SJCRH30 (cell line): ENCODE data around the gene ZNF491. TPM values are rescaled to one million over a fixed set of nuclear protein-coding genes. Genes with fewer than 3 reads are reported as not detected.
A peak's percentile ranks its signal among the peaks of the same experiment; 100 is the strongest.
"Not testable (repeated sequence)": the region's sequence is repeated elsewhere in the genome, so short reads cannot be mapped to it uniquely, and the experiment has no call there.

Experiments
- DNase-seq, 2 experiments: peaks; one replicate each; pipeline ENCODE4 v3.0.0-alpha.2; 2015 to 2020
- H3K27ac ChIP-seq: fragments of 250-450 bp; sonication (Bioruptor Pico); 2 replicates; pipeline ENCODE4 v1.5.1; 2020; ENCODE audit warnings: mild to moderate bottlenecking, moderate library complexity
- H3K27me3 ChIP-seq: fragments of 250-450 bp; sonication (Bioruptor Pico); 2 replicates; pipeline ENCODE4 v1.5.1; 2020; ENCODE audit warnings: mild to moderate bottlenecking, moderate library complexity
- H3K36me3 ChIP-seq: fragments of 250-450 bp; sonication (Bioruptor Pico); 2 replicates; pipeline ENCODE4 v1.5.1; 2020; ENCODE audit warnings: mild to moderate bottlenecking, moderate library complexity
- H3K4me1 ChIP-seq: fragments of 250-450 bp; sonication (Bioruptor Pico); 2 replicates; pipeline ENCODE4 v1.5.1; 2020; ENCODE audit warnings: mild to moderate bottlenecking, moderate library complexity
- H3K4me3 ChIP-seq: fragments of 250-450 bp; sonication (Bioruptor Pico); 2 replicates; pipeline ENCODE4 v1.5.1; 2020; ENCODE audit warnings: mild to moderate bottlenecking, moderate library complexity
- H3K9me3 ChIP-seq: fragments of 250-450 bp; sonication (Bioruptor Pico); replicated peaks from 2 replicates; pipeline ENCODE4 v1.5.1; 2020; ENCODE audit warnings: mild to moderate bottlenecking, moderate library complexity
- total RNA-seq: library from RNA; depleted of rRNA; stranded (reverse); fragments of >200 nt; shearing (Covaris generic); gene quantifications from 2 replicates; pipeline ENCODE4 v1.2.3, GENCODE V29; 2014; rRNA removed

ZNF491 gene
- total RNA-seq, 1 experiment from 2014 or later: 5.2 TPM

DNA sequence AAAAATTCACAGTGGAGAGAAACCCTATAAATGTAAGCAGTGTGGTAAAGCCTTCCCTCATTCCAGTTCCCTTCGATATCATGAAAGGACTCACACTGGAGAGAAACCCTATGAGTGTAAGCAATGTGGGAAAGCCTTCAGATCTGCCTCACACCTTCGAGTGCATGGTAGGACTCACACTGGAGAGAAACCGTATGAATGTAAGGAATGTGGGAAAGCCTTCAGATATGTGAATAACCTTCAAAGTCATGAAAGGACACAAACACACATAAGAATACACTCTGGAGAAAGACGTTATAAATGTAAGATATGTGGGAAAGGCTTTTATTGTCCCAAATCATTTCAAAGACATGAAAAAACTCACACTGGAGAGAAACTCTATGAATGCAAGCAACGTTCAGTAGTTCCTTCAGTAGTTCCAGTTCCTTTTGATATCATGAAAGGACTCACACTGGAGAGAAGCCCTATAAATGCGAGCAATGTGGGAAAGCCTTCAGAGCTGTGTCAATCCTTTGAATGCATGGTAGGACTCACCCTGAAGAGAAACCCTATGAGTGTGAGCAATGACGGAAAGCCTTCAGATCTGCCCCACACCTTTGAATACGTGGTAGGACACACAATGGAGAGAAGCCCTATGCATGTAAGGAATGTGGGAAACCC lies 34.1 kb downstream of the ZNF491 start:
- Histone ChIP-seq H3K4me1 (no peaks in the 10 kb centered on the region), H3K36me3 (peaks cover 63% of the 10 kb centered on the region), H3K9me3 (peaks cover 41% of the 10 kb centered on the region), H3K27me3 (no peaks in the 10 kb centered on the region), H3K27ac (no peak overlapping the region), H3K4me3 (no peak overlapping the region)
- no peak for DNase-seq

DNA sequence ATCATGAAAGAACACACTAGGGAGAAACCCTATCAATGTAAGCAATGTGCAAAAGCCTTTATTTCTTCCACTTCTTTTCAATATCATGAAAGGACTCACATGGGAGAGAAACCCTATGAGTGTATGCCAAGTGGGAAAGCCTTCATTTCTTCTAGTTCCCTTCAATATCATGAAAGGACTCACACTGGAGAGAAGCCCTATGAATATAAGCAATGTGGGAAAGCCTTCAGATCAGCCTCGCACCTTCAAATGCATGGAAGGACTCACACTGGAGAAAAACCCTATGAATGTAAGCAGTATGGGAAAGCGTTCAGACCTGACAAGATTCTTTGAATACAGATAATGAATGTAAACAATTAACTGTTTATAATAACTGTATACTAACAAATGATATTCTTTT lies 35.2 kb downstream of the ZNF491 start:
- peaks cover 60% of the 10 kb centered on the region for H3K36me3 ChIP-seq
- no peak overlapping the region for H3K27ac ChIP-seq
- no peak for DNase-seq
- H3K4me3 ChIP-seq: no peak overlapping the region
- H3K27me3 ChIP-seq: no peaks in the 10 kb centered on the region
- H3K4me1 ChIP-seq: no peaks in the 10 kb centered on the region
- H3K9me3 ChIP-seq: peaks cover 41% of the 10 kb centered on the region

DNA sequence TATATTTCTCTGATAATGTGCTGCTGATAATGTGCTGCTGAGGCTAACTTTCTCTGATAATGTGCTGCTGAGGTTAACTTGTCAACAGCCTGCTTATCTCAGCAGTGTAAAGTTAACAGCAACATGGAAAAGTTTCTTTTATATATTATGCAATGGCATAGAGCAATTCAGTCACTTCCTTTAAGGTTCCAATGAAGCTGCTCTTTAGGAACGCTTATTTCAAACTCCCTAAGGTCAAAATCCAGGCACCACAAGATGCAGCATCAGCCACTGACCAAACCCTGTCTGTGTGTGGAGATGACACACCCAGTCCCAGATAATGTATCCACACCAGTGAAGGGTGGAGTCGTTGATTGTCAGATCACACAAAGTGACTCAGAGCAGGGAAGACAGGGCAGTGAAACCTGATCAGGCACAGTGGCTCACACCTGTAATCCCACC lies 37.3 kb downstream of the ZNF491 start:
- peaks cover 45% of the 10 kb centered on the region for H3K36me3 ChIP-seq
- not testable (repeated sequence) for H3K4me1 ChIP-seq, H3K27me3 ChIP-seq, H3K4me3 ChIP-seq, DNase-seq, H3K27ac ChIP-seq
- H3K9me3 ChIP-seq: peaks cover 37% of the 10 kb centered on the region

DNA sequence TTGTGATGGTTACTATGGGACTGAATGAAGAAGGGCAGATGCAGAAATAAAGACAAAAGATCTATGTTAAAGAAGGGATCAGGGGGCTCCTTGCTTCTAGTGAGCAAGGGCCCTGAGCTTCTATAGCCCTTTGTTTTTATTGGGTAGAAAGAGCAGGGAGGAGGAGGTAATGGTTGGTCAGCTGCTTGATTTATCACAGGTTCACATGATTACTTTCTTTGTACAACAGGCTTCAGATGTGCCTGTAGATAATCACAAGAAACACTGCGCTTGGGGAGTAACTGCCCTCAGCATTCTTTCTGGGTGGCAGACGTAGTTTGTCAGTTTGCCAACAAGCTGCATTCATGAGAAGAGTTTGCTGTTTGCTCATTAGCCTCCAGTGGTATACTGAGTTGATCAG lies 45.4 kb downstream of the ZNF491 start:
- Histone ChIP-seq H3K4me1 (no peaks in the 10 kb centered on the region), H3K27ac (no peak overlapping the region), H3K4me3 (no peak overlapping the region), H3K36me3 (no peaks in the 10 kb centered on the region), H3K27me3 (no peaks in the 10 kb centered on the region), H3K9me3 (no peaks in the 10 kb centered on the region)
- DNase-seq: no peak

DNA sequence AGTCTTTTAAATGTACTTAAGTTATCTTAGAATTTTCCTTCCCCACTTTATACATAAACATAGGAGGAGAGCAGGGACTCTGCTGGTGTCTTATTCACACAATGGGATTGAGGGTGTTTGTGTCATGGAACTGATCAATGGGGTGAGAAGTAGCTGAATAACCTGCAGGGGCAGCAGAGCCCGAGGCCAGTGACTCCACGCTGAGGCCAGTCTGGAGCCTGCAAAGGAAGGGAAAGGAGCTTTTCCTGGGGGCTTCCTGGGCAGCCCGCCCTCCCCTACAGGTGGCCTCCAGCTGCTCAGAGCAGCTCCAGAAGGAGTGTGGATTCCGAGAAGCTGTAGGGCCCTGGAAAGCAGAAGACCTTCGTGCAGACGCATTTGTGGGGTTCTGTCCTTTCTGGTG lies 49.3 kb downstream of the ZNF491 start:
- H3K4me1 ChIP-seq, H3K27ac ChIP-seq, H3K36me3 ChIP-seq, H3K4me3 ChIP-seq, H3K9me3 ChIP-seq, H3K27me3 ChIP-seq: not testable (repeated sequence)
- peak in 1 of 2 experiments; percentile 13 for DNase-seq

DNA sequence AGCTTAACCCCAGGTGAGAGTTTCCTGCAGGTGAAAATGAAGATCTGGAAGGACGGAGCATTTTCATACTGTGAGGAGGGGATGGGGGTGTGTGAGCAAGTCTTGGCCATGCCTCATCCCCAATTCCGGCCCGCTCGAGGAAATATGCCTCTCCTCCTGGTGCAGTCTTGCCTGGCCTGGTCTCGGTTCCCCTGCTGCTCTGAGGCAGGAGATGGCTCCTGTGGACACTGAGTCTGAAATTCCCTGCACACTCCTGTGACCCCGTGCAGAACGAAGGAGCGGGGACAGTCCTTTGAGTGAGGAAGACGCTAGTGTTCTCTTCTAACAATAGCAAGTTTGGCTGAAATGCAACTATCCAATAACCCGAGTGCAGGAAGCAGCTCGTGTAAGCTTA lies 49.9 kb downstream of the ZNF491 start:
- H3K4me1 ChIP-seq: 0 out of 2 replicates have a peak, but pooled peaks cover 3% of the 10 kb centered on the region
- no peaks in the 10 kb centered on the region for H3K27me3 ChIP-seq
- H3K36me3 ChIP-seq: 0 out of 2 replicates have a peak, but pooled peaks cover 3% of the 10 kb centered on the region
- no peak for DNase-seq
- H3K9me3 ChIP-seq: no peaks in the 10 kb centered on the region; the same call in 1 of the 2 replicates
- no peak overlapping the region for H3K27ac ChIP-seq
- peak overlapping the region; percentile 80 for H3K4me3 ChIP-seq

DNA sequence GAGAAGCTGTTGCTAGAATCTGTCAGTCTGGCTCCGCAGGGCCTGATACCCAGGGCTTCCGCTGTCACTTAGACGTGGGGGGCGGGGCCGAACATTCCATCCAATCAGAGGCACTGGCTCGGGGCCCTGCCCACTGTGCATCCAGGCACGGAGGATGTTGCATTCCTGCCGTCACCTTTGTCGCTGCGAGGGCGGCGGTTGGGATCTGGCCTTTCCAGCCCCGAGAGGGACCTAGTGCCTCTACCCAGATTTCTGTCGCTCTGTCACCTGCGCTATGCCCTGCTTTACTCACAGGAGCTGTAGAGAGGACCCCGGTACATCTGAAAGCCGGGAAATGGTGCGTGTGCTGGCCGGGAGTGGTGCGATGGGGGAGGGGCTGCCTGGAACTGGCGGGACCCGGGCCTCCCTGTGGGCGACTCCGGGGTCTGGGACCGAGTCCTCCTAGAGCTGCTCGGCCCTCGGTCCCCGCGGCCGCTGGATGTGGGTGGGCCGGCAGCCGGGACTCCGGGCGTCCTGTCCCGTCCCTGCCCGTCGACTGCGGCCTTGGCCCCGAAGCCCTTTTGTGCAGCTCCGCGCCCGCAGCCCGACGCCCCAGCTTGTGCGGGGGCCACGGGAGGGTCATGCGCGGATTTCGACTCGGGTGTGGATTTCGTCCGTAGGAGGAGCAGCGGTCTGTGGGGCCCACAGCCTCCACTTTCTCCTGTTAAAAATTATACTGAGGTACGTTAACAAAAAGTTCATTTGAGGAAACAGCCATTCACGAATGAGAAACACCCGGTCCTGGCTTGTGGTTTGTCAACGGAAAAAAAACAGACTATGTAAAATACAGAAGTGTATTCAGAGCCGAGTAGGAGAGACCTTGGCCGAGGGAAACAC lies 50.5 kb downstream of the ZNF491 start, which contains the start of gene ZNF439:
TSS of gene ZNF439 (plus strand) at position 133 of the 876 bp plus-strand sequence. CDS start at position 275, 142 bp downstream.
- peak; percentile 94 to 96 for DNase-seq
- peak within 1 kb of the TSS; percentile 20 for H3K27ac ChIP-seq
- H3K36me3 ChIP-seq: 0 out of 2 replicates have a peak, but pooled peaks cover 3% of the 10 kb centered on the region
- H3K27me3 ChIP-seq: no peaks in the 10 kb centered on the region
- H3K4me3 ChIP-seq: peak within 1 kb of the TSS; percentile 80
- no peaks in the 10 kb centered on the region; the same call in 1 of the 2 replicates for H3K9me3 ChIP-seq
- 0 out of 2 replicates have a peak, but pooled peaks cover 3% of the 10 kb centered on the region for H3K4me1 ChIP-seq

DNA sequence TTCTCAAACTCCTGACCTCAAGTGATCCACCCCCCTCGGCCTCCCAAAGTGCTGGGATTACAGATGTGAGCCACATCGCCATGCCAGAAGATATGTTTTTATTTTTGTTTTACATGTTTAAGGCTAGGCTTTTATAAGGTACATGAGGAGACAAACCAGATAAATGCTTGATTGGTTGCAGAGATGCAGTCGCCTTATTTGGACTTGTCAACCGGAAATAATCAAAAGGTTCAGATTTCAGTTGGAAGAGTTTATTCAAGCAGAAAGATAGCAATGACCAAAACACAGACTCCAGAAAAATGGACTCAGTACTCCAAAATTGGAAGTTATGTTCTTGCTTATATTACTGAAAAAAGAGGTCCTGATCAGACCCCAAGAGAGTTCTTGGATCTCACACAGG lies 52.0 kb downstream of the ZNF491 start:
- not testable (repeated sequence) for H3K4me3 ChIP-seq, H3K4me1 ChIP-seq, H3K27me3 ChIP-seq, H3K36me3 ChIP-seq, DNase-seq, H3K27ac ChIP-seq, H3K9me3 ChIP-seq

DNA sequence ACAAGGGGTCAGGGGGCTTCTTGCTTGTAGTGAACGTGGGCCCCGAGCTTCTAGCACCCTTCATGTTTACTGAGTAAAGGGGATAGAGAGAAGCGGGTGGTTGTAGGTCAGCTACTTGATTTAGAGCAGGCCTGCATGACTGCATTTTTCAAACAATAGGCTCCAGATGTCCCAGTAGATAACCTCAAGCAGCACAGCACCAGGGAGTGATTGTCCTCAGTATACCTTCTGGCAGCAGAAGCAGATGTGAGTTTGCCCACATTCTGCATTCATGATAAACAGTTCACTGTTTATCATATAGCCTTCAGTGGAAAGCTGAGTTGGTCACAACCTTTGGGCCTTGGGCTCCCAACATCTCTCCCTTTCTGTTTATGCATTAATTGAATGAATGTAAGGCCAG lies 55.0 kb downstream of the ZNF491 start:
- no peaks in the 10 kb centered on the region for H3K27me3 ChIP-seq
- no peak overlapping the region for H3K4me3 ChIP-seq
- 0 out of 2 replicates have a peak, but pooled peaks cover 3% of the 10 kb centered on the region for H3K36me3 ChIP-seq
- no peaks in the 10 kb centered on the region; the same call in 1 of the 2 replicates for H3K9me3 ChIP-seq
- DNase-seq: no peak
- H3K4me1 ChIP-seq: 0 out of 2 replicates have a peak, but pooled peaks cover 3% of the 10 kb centered on the region
- H3K27ac ChIP-seq: no peak overlapping the region

DNA sequence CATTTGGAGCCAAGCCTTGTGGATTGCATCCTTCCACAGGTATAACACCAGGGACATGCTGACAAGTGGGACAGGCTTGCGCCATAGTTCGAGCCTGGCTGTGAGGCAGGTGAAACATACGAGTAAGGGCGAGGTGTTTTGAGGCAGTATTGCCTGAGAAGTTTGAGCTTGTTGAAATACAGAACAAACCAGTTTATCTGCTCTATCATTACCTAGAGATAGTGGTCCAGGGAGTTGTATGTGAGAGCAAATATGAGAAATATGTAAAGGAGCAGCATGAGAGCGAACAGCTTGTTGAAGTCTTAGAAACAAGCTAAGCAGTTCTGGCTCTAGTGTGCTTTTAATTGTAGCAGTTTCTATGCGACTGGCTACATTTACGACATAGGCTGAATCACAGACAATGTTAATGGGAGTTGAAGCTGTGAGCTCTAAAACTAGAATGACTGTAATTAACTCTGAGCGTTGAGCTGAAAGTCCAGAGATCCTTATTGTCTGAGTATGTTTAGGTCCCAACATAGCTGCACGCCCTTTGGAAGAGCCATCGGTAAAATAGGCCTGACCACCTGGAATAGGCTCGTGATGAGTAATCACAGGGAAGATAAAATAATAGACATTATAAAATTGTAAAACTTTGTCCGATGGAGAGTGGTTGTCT lies 58.4 kb downstream of the ZNF491 start:
- H3K27me3 ChIP-seq: no peaks in the 10 kb centered on the region
- H3K36me3 ChIP-seq: no peaks in the 10 kb centered on the region
- H3K9me3 ChIP-seq: no peaks in the 10 kb centered on the region; the same call in 1 of the 2 replicates
- H3K27ac ChIP-seq: no peak overlapping the region
- H3K4me3 ChIP-seq: no peak overlapping the region
- DNase-seq: no peak
- no peaks in the 10 kb centered on the region for H3K4me1 ChIP-seq

Other genes with a start within 250 kb of the ZNF491 start
- gene ELOF1, start 239.3 kb upstream of the ZNF491 start, total RNA-seq: 37.3 and 38.1 TPM in 2 replicates
- gene ACP5, start 220.9 kb upstream of the ZNF491 start, total RNA-seq: 0.75 and 2.4 TPM in 2 replicates
- 11.8 and 13.4 TPM in 2 replicates for gene ZNF627, start 201.0 kb upstream of the ZNF491 start, total RNA-seq
- 8.7 and 10.5 TPM in 2 replicates for gene ZNF823, start 59.6 kb upstream of the ZNF491 start, total RNA-seq
- 6.0 and 6.2 TPM in 2 replicates for gene ZNF441, start 31.5 kb upstream of the ZNF491 start, total RNA-seq
- gene ZNF440, start 15.8 kb downstream of the ZNF491 start, total RNA-seq: 16.9 and 21.0 TPM in 2 replicates
- gene ZNF439, start 50.2 kb downstream of the ZNF491 start, total RNA-seq: 15.5 and 16.3 TPM in 2 replicates
- 9.6 and 10.6 TPM in 2 replicates for gene ZNF69, start 89.3 kb downstream of the ZNF491 start, total RNA-seq
- 16.2 and 19.6 TPM in 2 replicates for gene ZNF700, start 126.6 kb downstream of the ZNF491 start, total RNA-seq
- 0.40 and 0.51 TPM in 2 replicates for gene ZNF763, start 166.5 kb downstream of the ZNF491 start, total RNA-seq
- gene ZNF433, start 237.2 kb downstream of the ZNF491 start, total RNA-seq: 7.8 and 8.0 TPM in 2 replicates